ENCODE measurements around the gene HOXB8.

- TF ChIP-seq CTCF (conservative IDR thresholded peaks at IDR 0.05; ENCODE audit: low read depth, low read length) (no peak), EZH2phosphoT487 (IDR thresholded peaks at IDR 0.05; ENCODE audit: borderline replicate concordance, low read length) (no peak)
These were observed 16.4 kb downstream of the HOXB8 start for GRCh38 chr17:48598736-48599135.

Measured in PC-3 (cell line).